K562 (cell line): ENCODE measurements around the gene IRAK2. TPM values are rescaled to one million over a fixed set of nuclear protein-coding genes. Genes with fewer than 3 reads are reported as not detected.

Experiments used
- ARID4B ChIP-seq: sonication (generic); formaldehyde crosslinking; IDR thresholded peaks from 2 replicates; pipeline ENCODE4 v1.8.0; 2022; ENCODE audit warnings: mild to moderate bottlenecking, missing genetic modification reagents
- CTBP1 ChIP-seq: fragments of 450-650 bp; IDR thresholded peaks from 2 replicates; pipeline ENCODE4 v1.6.1; 2016; ENCODE audit warnings: borderline replicate concordance
- CXXC5 ChIP-seq: fragments of 250-450 bp; sonication (Bioruptor Pico); IDR thresholded peaks from 2 replicates; pipeline ENCODE4 v1.8.0; 2022; ENCODE audit warnings: inconsistent platforms, mild to moderate bottlenecking, moderate library complexity
- KDM5B ChIP-seq: fragments of 200-600 bp; sonication (generic); IDR thresholded peaks from 2 replicates; pipeline ENCODE4 v1.6.1; 2012; ENCODE audit warnings: low read depth, mild to moderate bottlenecking, moderate library complexity, low read length, control low read depth, inconsistent platforms; ENCODE audit not compliant: insufficient replicate concordance
- KLF13 ChIP-seq: fragments of 450-650 bp; IDR thresholded peaks from 2 replicates; pipeline ENCODE4 v1.6.1; 2016; ENCODE audit warnings: missing genetic modification characterization, low read depth, mild to moderate bottlenecking, missing compliant biosample characterization, moderate library complexity, borderline replicate concordance
- NR2C2 ChIP-seq, 2 experiments: fragments of 200-800 bp in 1 of 2; sonication (Bioruptor generic) in 1 of 2; sonication (generic) in 1 of 2; formaldehyde crosslinking in 1 of 2; IDR thresholded peaks; 2 replicates each; pipeline versions ENCODE4 v1.6.1 to v1.8.0; 2016 to 2022; ENCODE audit warnings: mild to moderate bottlenecking in 1 of 2, missing compliant biosample characterization in 1 of 2, missing genetic modification characterization in 1 of 2, missing genetic modification reagents in 1 of 2
- PHF8 ChIP-seq: fragments of 200-600 bp; sonication (generic); IDR thresholded peaks from 2 replicates; pipeline ENCODE4 v1.6.1; 2012; ENCODE audit warnings: mixed run types, mild to moderate bottlenecking, inconsistent platforms, low read length, moderate library complexity, borderline replicate concordance
- RB1 ChIP-seq: fragments of 450-650 bp; IDR thresholded peaks from 2 replicates; pipeline ENCODE4 v1.6.1; 2017; ENCODE audit warnings: low read depth, mild to moderate bottlenecking
- TOE1 ChIP-seq, 2 experiments: fragments of 450-650 bp in 1 of 2; sonication (generic) in 1 of 2; formaldehyde crosslinking in 1 of 2; IDR thresholded peaks; 2 replicates each; pipeline versions ENCODE4 v1.7.1 to v1.8.0; 2016 to 2022; ENCODE audit warnings: borderline replicate concordance in 2 of 2, mild to moderate bottlenecking in 2 of 2, antibody characterized with exemption in 1 of 2, inconsistent platforms in 1 of 2, low read depth in 1 of 2, missing genetic modification reagents in 1 of 2, moderate library complexity in 1 of 2
- UBTF ChIP-seq, 2 experiments: IDR thresholded peaks; 2 replicates each; pipeline ENCODE4 v1.6.1; 2012; ENCODE audit warnings: improper control_type of control experiment in 2 of 2, low read depth in 2 of 2, low read length in 2 of 2, borderline replicate concordance in 1 of 2
- ZNF436 ChIP-seq: fragments of 250-450, 450-650 bp; sonication (Bioruptor Pico); formaldehyde crosslinking; IDR thresholded peaks from 2 replicates; pipeline ENCODE4 v1.7.0; 2020; ENCODE audit warnings: mild to moderate bottlenecking
- polyA plus RNA-seq, 8 experiments: library from polyadenylated mRNA; depleted of rRNA in 4 of 8; stranded (reverse) in 5 of 8; unstranded in 3 of 8; fragments of >200 nt; fragmentation: Nextera tagmentation in 2 of 8; fragmentation: Illumina TruSeq in 1 of 8; extraction: Ambion mirVana in 2 of 8; extraction: Trizol in 1 of 8; gene quantifications; 2 replicates each; pipeline versions ENCODE4 v1.2.1 to v1.2.3, GENCODE V29; 2011 to 2014; ENCODE audit warnings: inconsistent platforms in 1 of 8, missing spikeins in 1 of 8
- total RNA-seq, 7 experiments: library from RNA; depleted of rRNA in 6 of 7; stranded (reverse); fragments of >200 nt in 6 of 7; fragmentation: Illumina TruSeq in 2 of 7; extraction: Trizol in 2 of 7; gene quantifications; 2 replicates each; pipeline versions ENCODE4 v1.2.1 to v1.2.3, GENCODE V29; 2011 to 2021; ENCODE audit warnings: low replicate concordance in 1 of 7
- TF ChIP-seq, protein P1 (sequence below): sonication (generic); formaldehyde crosslinking; IDR thresholded peaks from 2 replicates; pipeline ENCODE4 v1.8.1; 2022; ENCODE audit warnings: missing genetic modification reagents
- TF ChIP-seq, protein P2 (sequence below): fragments of 450-650 bp; IDR thresholded peaks from 2 replicates; pipeline ENCODE4 v1.6.1; 2017; ENCODE audit warnings: mild to moderate bottlenecking, moderate library complexity

IRAK2 gene
- total and polyA plus RNA-seq, 9 of the 15 experiments (the other 6 are each of a cell fraction or from before 2014, with no cell fraction given), result 0.42 to 4.4 (median 2.7) TPM

GRCh38 chr3:10164546-10165393 is at the start of gene IRAK2 (continued):
- TF ChIP-seq ARID4B (CRISPR knock-in tag) (peak; percentile 80; the same call in 1 of the 2 replicates), PHF8 (peak; percentile 76; the same call in 1 of the 2 replicates), CTBP1 (peak; percentile 55; the same call in 1 of the 2 replicates), KLF13 (peak; percentile 91), UBTF (IDR thresholded peaks at IDR 0.05; ENCODE audit: borderline replicate concordance in 1 of 2, low read depth in 2 of 2, low read length in 2 of 2) (peak; percentile 35 to 51; a peak in 1 of 4 replicates), RB1 (peak; percentile 75), ZNF436 (CRISPR knock-in tag) (no peak), CXXC5 (CRISPR knock-in tag) (peak; percentile 75), NR2C2 (CRISPR knock-in tag; IDR thresholded peaks at IDR 0.05) (no peak), NR2C2 (tag; IDR thresholded peaks at IDR 0.05) (peak; percentile 28; the same call in 1 of the 2 replicates), TOE1 (IDR thresholded peaks at IDR 0.05; ENCODE audit: borderline replicate concordance) (0 out of 2 replicates have a peak, but pooled peaks have one; percentile 9), TOE1 (CRISPR knock-in tag; IDR thresholded peaks at IDR 0.05; ENCODE audit: borderline replicate concordance, low read depth) (0 out of 2 replicates have a peak, but pooled peaks have one; percentile 66), KDM5B (peak; percentile 47)
- TF ChIP-seq, protein P1, sequence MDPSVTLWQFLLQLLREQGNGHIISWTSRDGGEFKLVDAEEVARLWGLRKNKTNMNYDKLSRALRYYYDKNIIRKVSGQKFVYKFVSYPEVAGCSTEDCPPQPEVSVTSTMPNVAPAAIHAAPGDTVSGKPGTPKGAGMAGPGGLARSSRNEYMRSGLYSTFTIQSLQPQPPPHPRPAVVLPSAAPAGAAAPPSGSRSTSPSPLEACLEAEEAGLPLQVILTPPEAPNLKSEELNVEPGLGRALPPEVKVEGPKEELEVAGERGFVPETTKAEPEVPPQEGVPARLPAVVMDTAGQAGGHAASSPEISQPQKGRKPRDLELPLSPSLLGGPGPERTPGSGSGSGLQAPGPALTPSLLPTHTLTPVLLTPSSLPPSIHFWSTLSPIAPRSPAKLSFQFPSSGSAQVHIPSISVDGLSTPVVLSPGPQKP (CRISPR knock-in tag), result no peak
- TF ChIP-seq, protein P2, sequence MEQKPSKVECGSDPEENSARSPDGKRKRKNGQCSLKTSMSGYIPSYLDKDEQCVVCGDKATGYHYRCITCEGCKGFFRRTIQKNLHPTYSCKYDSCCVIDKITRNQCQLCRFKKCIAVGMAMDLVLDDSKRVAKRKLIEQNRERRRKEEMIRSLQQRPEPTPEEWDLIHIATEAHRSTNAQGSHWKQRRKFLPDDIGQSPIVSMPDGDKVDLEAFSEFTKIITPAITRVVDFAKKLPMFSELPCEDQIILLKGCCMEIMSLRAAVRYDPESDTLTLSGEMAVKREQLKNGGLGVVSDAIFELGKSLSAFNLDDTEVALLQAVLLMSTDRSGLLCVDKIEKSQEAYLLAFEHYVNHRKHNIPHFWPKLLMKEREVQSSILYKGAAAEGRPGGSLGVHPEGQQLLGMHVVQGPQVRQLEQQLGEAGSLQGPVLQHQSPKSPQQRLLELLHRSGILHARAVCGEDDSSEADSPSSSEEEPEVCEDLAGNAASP, result no peak
